ENCODE data around the gene PIEZO2. TPM values are rescaled to one million over a fixed set of nuclear protein-coding genes. Genes with fewer than 3 reads are reported as not detected.

PIEZO2 gene
- polyA plus RNA-seq, 1 donor (not counting 4 experiments of a cell fraction or from before 2014, with no cell fraction given): not detected

DNA sequence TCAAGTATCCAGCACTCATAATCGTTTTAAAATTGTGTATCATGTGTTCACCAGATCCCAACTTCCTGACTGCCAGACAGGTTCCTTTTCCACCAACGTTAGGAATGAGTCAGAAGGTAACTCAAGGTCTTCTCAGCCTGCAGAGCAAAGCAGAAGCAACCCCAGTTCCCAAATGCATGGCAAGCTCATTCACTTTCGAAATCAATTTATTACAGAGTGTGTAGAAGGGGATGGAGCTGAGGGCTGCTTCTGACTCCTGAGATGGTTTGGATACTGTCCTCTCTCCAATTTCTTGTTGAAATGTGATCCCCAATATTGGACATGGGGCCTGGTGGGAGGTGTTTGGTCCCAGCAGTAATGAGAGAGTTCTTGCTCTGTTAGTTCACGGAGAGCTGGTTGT lies 114.5 kb downstream of the PIEZO2 start:
- H4K20me1 ChIP-seq (ENCODE audit: control insufficient read depth, extremely low read depth, insufficient read depth, low read length): no peaks in the 10 kb centered on the region
- no peaks in the 10 kb centered on the region for H3K36me3 ChIP-seq (ENCODE audit: control insufficient read depth in 2 of 2, extremely low read depth in 1 of 2, insufficient read depth in 2 of 2, low read length in 2 of 2)
- TF ChIP-seq CTCF (optimal IDR thresholded peaks at IDR 0.05 in 1 of 3, IDR thresholded peaks at IDR 0.05 in 1 of 3, conservative IDR thresholded peaks at IDR 0.05 in 1 of 3; ENCODE audit: extremely low read depth in 1 of 3, insufficient read depth in 2 of 3, low read length in 3 of 3) (no peak), EZH2 (IDR thresholded peaks at IDR 0.05; ENCODE audit: low read length) (no peak)
- FAIRE-seq: no peak
- no peak overlapping the region for H3K4me2 ChIP-seq (ENCODE audit: control insufficient read depth, extremely low read depth, insufficient read depth, low read depth, low read length)
- dilution Hi-C loops (cut with MboI; ENCODE audit: extremely low pct_ligation_motif_present, low sequenced_read_pairs): no loop called here
- no peaks in the 10 kb centered on the region for H3K9me1 ChIP-seq (ENCODE audit: control insufficient read depth, extremely low read depth, insufficient read depth, low read length)
- H3K79me2 ChIP-seq (ENCODE audit: control insufficient read depth, insufficient read depth, low read length): no peaks in the 10 kb centered on the region
- H3K4me1 ChIP-seq (ENCODE audit: control insufficient read depth, extremely low read depth, insufficient read depth, low read length): no peaks in the 10 kb centered on the region
- no peak overlapping the region for H2AFZ ChIP-seq (ENCODE audit: control insufficient read depth, low read length)
- H3K4me3 ChIP-seq (ENCODE audit: control insufficient read depth in 2 of 3, extremely low read depth in 1 of 3, insufficient read depth in 2 of 3, low read depth in 1 of 3, low read length in 3 of 3): no peak overlapping the region
- no peak overlapping the region for H3K27ac ChIP-seq (ENCODE audit: control insufficient read depth, insufficient read depth, low read length)
- no peak overlapping the region for H3K9ac ChIP-seq (ENCODE audit: control insufficient read depth, extremely low read depth, insufficient read depth, low read length)
- H3K27me3 ChIP-seq (ENCODE audit: control insufficient read depth, extremely low read depth, insufficient read depth, low read length): no peaks in the 10 kb centered on the region
- no peak for DNase-seq (ENCODE audit: low read depth, low spot score)
- H3K9me3 ChIP-seq (ENCODE audit: control insufficient read depth, low read depth, low read length): no peaks in the 10 kb centered on the region

GRCh38 chr18:11033503-11033902 lies 115.9 kb downstream of the PIEZO2 start:
- H2AFZ ChIP-seq (ENCODE audit: control insufficient read depth, low read length): no peak overlapping the region
- H3K27me3 ChIP-seq (ENCODE audit: control insufficient read depth, extremely low read depth, insufficient read depth, low read length): no peaks in the 10 kb centered on the region
- H3K4me3 ChIP-seq (ENCODE audit: control insufficient read depth in 2 of 3, extremely low read depth in 1 of 3, insufficient read depth in 2 of 3, low read depth in 1 of 3, low read length in 3 of 3): no peak overlapping the region
- H3K36me3 ChIP-seq (ENCODE audit: control insufficient read depth in 2 of 2, extremely low read depth in 1 of 2, insufficient read depth in 2 of 2, low read length in 2 of 2): no peaks in the 10 kb centered on the region
- no peaks in the 10 kb centered on the region for H3K4me1 ChIP-seq (ENCODE audit: control insufficient read depth, extremely low read depth, insufficient read depth, low read length)
- no peaks in the 10 kb centered on the region for H3K9me3 ChIP-seq (ENCODE audit: control insufficient read depth, low read depth, low read length)
- DNase-seq (ENCODE audit: low read depth, low spot score): no peak
- FAIRE-seq: no peak
- no peaks in the 10 kb centered on the region for H4K20me1 ChIP-seq (ENCODE audit: control insufficient read depth, extremely low read depth, insufficient read depth, low read length)
- no peak overlapping the region for H3K4me2 ChIP-seq (ENCODE audit: control insufficient read depth, extremely low read depth, insufficient read depth, low read depth, low read length)
- no peaks in the 10 kb centered on the region for H3K9me1 ChIP-seq (ENCODE audit: control insufficient read depth, extremely low read depth, insufficient read depth, low read length)
- dilution Hi-C loops (cut with MboI; ENCODE audit: extremely low pct_ligation_motif_present, low sequenced_read_pairs): no loop called here
- no peak overlapping the region for H3K9ac ChIP-seq (ENCODE audit: control insufficient read depth, extremely low read depth, insufficient read depth, low read length)
- no peaks in the 10 kb centered on the region for H3K79me2 ChIP-seq (ENCODE audit: control insufficient read depth, insufficient read depth, low read length)
- TF ChIP-seq CTCF (optimal IDR thresholded peaks at IDR 0.05 in 1 of 3, IDR thresholded peaks at IDR 0.05 in 1 of 3, conservative IDR thresholded peaks at IDR 0.05 in 1 of 3; ENCODE audit: extremely low read depth in 1 of 3, insufficient read depth in 2 of 3, low read length in 3 of 3) (no peak), EZH2 (IDR thresholded peaks at IDR 0.05; ENCODE audit: low read length) (no peak)
- no peak overlapping the region for H3K27ac ChIP-seq (ENCODE audit: control insufficient read depth, insufficient read depth, low read length)

Data from keratinocyte (primary cell).